H1 (cell line): ENCODE data around the gene CMIP. TPM values are rescaled to one million over a fixed set of nuclear protein-coding genes. Genes with fewer than 3 reads are reported as not detected.

Experiments
- CTCF ChIA-PET: fragments of 300-600 bp; sonication (Branson Sonifier 250); formaldehyde crosslinking; loops from one replicate; lab custom pipeline; 2021; ENCODE audit not compliant: partially characterized antibody; lab: Charles Lee
- POLR2A ChIA-PET: fragments of 300-600 bp; sonication (Branson Sonifier 250); formaldehyde crosslinking; loops from one replicate; lab custom pipeline; 2021; ENCODE audit warnings: inconsistent platforms; ENCODE audit not compliant: partially characterized antibody; lab: Charles Lee
- DNase-seq, 2 experiments: peaks; one replicate each; pipeline versions ENCODE4 v3.0.0 to v3.0.0-alpha.2; 2010 to 2022; ENCODE audit warnings: low spot score in 2 of 2, low read depth in 1 of 2, mixed read lengths in 1 of 2
- FAIRE-seq: peaks from 2 replicates; lab custom pipeline; 2011; peaks lifted over from hg19 to GRCh38; lab: Jason Lieb, UNC
- H2AFZ ChIP-seq: 2 replicates; pipeline ENCODE4 v1.8.1; 2012; ENCODE audit warnings: low read length, inconsistent platforms
- H2AK5ac ChIP-seq: 2 replicates; pipeline ENCODE4 v1.6.1; 2013; ENCODE audit warnings: low read depth, low read length
- H2BK120ac ChIP-seq: replicated peaks from 2 replicates; pipeline ENCODE3; 2013; ENCODE audit warnings: low read depth, low read length, inconsistent platforms
- H2BK12ac ChIP-seq: 2 replicates; pipeline ENCODE4 v1.6.1; 2013; ENCODE audit warnings: low read depth, low read length
- H2BK15ac ChIP-seq: 2 replicates; pipeline ENCODE4 v1.6.1; 2013; ENCODE audit warnings: low read length
- H2BK20ac ChIP-seq: 2 replicates; pipeline ENCODE4 v1.6.1; 2013; ENCODE audit warnings: low read length
- H2BK5ac ChIP-seq: 2 replicates; pipeline ENCODE4 v1.6.1; 2013; ENCODE audit warnings: low read depth, low read length
- H3K14ac ChIP-seq: 2 replicates; pipeline ENCODE4 v1.6.1; 2013; ENCODE audit warnings: inconsistent platforms; ENCODE audit not compliant: insufficient read length
- H3K18ac ChIP-seq: 2 replicates; pipeline ENCODE4 v1.6.1; 2013; ENCODE audit warnings: low read length; ENCODE audit errors: extremely low read depth
- H3K23ac ChIP-seq: 2 replicates; pipeline ENCODE4 v1.6.1; 2013; ENCODE audit warnings: inconsistent platforms; ENCODE audit not compliant: insufficient read length
- H3K23me2 ChIP-seq: 2 replicates; pipeline ENCODE4 v1.6.1; 2013; ENCODE audit warnings: low read depth, low read length
- H3K27ac ChIP-seq: 2 replicates; pipeline ENCODE4 v1.6.1; 2011; ENCODE audit warnings: low read depth, low read length, inconsistent platforms
- H3K27me3 ChIP-seq, 4 experiments: replicated peaks in 1 of 4; 1 replicate in 1 of 4; 2 replicates in 3 of 4; pipeline versions ENCODE4 v1.6.1 to v1.8.1; 2011 to 2013; ENCODE audit warnings: low read length in 3 of 4, mild to moderate bottlenecking in 3 of 4, inconsistent platforms in 2 of 4, mixed read lengths in 2 of 4, moderate library complexity in 1 of 4; ENCODE audit not compliant: control insufficient read depth in 3 of 4, insufficient read depth in 3 of 4; ENCODE audit errors: extremely low read depth in 1 of 4
- H3K36me3 ChIP-seq, 4 experiments: 2 replicates each; pipeline versions ENCODE4 v1.6.1 to v1.8.1; 2011 to 2013; ENCODE audit warnings: mild to moderate bottlenecking in 4 of 4, low read length in 3 of 4, moderate library complexity in 2 of 4, control low read depth in 1 of 4, inconsistent platforms in 1 of 4; ENCODE audit not compliant: insufficient read depth in 4 of 4, control insufficient read depth in 2 of 4
- H3K4ac ChIP-seq: replicated peaks from 2 replicates; pipeline ENCODE3; 2013; ENCODE audit warnings: low read length, low read depth, mixed read lengths, inconsistent platforms; ENCODE audit not compliant: insufficient read length
- H3K4me1 ChIP-seq, 4 experiments: replicated peaks in 1 of 4; 1 replicate in 1 of 4; 2 replicates in 3 of 4; pipeline versions ENCODE4 v1.6.1 to v1.8.1; 2011 to 2013; ENCODE audit warnings: low read length in 3 of 4, inconsistent platforms in 2 of 4, mixed read lengths in 1 of 4; ENCODE audit not compliant: insufficient read depth in 4 of 4, control insufficient read depth in 3 of 4
- H3K4me2 ChIP-seq, 2 experiments: 2 replicates each; pipeline versions ENCODE4 v1.6.1 to v1.8.1; 2011 to 2013; ENCODE audit warnings: low read depth in 2 of 2, low read length in 2 of 2, control low read depth in 1 of 2, inconsistent platforms in 1 of 2, mild to moderate bottlenecking in 1 of 2; ENCODE audit not compliant: insufficient read depth in 1 of 2
- H3K4me3 ChIP-seq, 4 experiments: fragments of 200-600, 300-600 bp in 1 of 4; sonication (generic), shearing (Covaris generic), sonication (Bioruptor Twin) in 1 of 4; 2 replicates each; pipeline versions ENCODE4 v1.5.1 to v1.8.1; 2011 to 2016; ENCODE audit warnings: low read length in 4 of 4, low read depth in 3 of 4, control low read depth in 2 of 4, inconsistent platforms in 2 of 4, mild to moderate bottlenecking in 2 of 4, mixed read lengths in 1 of 4, moderate library complexity in 1 of 4; ENCODE audit not compliant: insufficient read depth in 2 of 4; ENCODE audit errors: extremely low read depth in 1 of 4
- H3K56ac ChIP-seq: replicated peaks from 2 replicates; pipeline ENCODE3; 2013; ENCODE audit warnings: low read depth, mild to moderate bottlenecking, mixed read lengths, low read length, inconsistent platforms; ENCODE audit not compliant: insufficient read length
- H3K79me1 ChIP-seq: 2 replicates; pipeline ENCODE4 v1.6.1; 2013; ENCODE audit warnings: low read depth, low read length, control low read depth
- H3K79me2 ChIP-seq, 2 experiments: 2 replicates each; pipeline versions ENCODE4 v1.6.1 to v1.8.1; 2012 to 2013; ENCODE audit warnings: low read length in 2 of 2, mild to moderate bottlenecking in 2 of 2, inconsistent platforms in 1 of 2; ENCODE audit not compliant: insufficient read depth in 2 of 2, control insufficient read depth in 1 of 2
- H3K9ac ChIP-seq, 4 experiments: replicated peaks in 1 of 4; 1 replicate in 1 of 4; 2 replicates in 3 of 4; pipeline versions ENCODE4 v1.6.1 to v1.8.1; 2011 to 2013; ENCODE audit warnings: low read depth in 3 of 4, low read length in 3 of 4, control low read depth in 2 of 4, mild to moderate bottlenecking in 2 of 4, moderate library complexity in 2 of 4, inconsistent platforms in 1 of 4; ENCODE audit errors: extremely low read depth in 1 of 4
- H3K9me3 ChIP-seq, 2 experiments: 2 replicates each; pipeline versions ENCODE4 v1.6.1 to v1.8.1; 2012 to 2013; ENCODE audit warnings: mild to moderate bottlenecking in 2 of 2, moderate library complexity in 2 of 2, control low read depth in 1 of 2, inconsistent platforms in 1 of 2, low read depth in 1 of 2, low read length in 1 of 2, mixed read lengths in 1 of 2; ENCODE audit not compliant: insufficient read depth in 2 of 2
- H4K20me1 ChIP-seq, 2 experiments: replicated peaks in 1 of 2; 2 replicates each; pipeline versions ENCODE3 to v1.8.1; 2011 to 2013; ENCODE audit warnings: inconsistent platforms in 2 of 2, low read length in 2 of 2, mild to moderate bottlenecking in 1 of 2; ENCODE audit not compliant: insufficient read depth in 2 of 2, control insufficient read depth in 1 of 2
- H4K5ac ChIP-seq: 2 replicates; pipeline ENCODE4 v1.6.1; 2013; ENCODE audit warnings: low read length, low read depth, mixed read lengths, inconsistent platforms; ENCODE audit not compliant: insufficient read length
- H4K8ac ChIP-seq: 2 replicates; pipeline ENCODE4 v1.8.0; 2013; ENCODE audit warnings: mild to moderate bottlenecking, moderate library complexity, low read length, inconsistent platforms; ENCODE audit not compliant: insufficient read depth; ENCODE audit errors: extremely low read depth
- H4K91ac ChIP-seq: replicated peaks from 2 replicates; pipeline ENCODE3; 2013; ENCODE audit warnings: low read length, mixed read lengths, inconsistent platforms; ENCODE audit not compliant: insufficient read length
- EGR1 ChIP-seq: IDR thresholded peaks from 2 replicates; pipeline ENCODE4 v1.6.1; 2011; ENCODE audit warnings: low read depth, low read length, borderline replicate concordance
- EZH2 ChIP-seq: fragments of 200-600 bp; sonication (generic); IDR thresholded peaks from 2 replicates; pipeline ENCODE4 v1.7.1; 2012; ENCODE audit warnings: low read depth, mild to moderate bottlenecking, moderate library complexity, low read length, inconsistent platforms; ENCODE audit not compliant: severe bottlenecking
- NRF1 ChIP-seq: IDR thresholded peaks from 2 replicates; pipeline ENCODE4 v1.6.1; 2011; ENCODE audit warnings: mild to moderate bottlenecking, low read depth, low read length, improper control_type of control experiment
- POU5F1 ChIP-seq: IDR thresholded peaks from 2 replicates; pipeline ENCODE4 v1.6.1; 2011; ENCODE audit warnings: low read depth, mild to moderate bottlenecking, low read length, moderate library complexity
- SIRT6 ChIP-seq: IDR thresholded peaks from one replicate; pipeline ENCODE4 v1.7.1; 2012; ENCODE audit warnings: low read length, inconsistent platforms
- TBP ChIP-seq: IDR thresholded peaks from 2 replicates; pipeline ENCODE4 v1.6.1; 2011; ENCODE audit warnings: low read depth, low read length, improper control_type of control experiment
- YY1 ChIP-seq: IDR thresholded peaks from 2 replicates; pipeline ENCODE4 v1.6.1; 2011; ENCODE audit warnings: low read depth, mild to moderate bottlenecking, low read length
- ZNF274 ChIP-seq: IDR thresholded peaks from 2 replicates; pipeline ENCODE4 v1.7.0; 2012; ENCODE audit warnings: low read length, borderline replicate concordance; ENCODE audit errors: extremely low read depth
- WGBS, 2 experiments: shearing (Covaris generic) in 1 of 2; methylation state at CpG; one replicate each; pipeline versions ENCODE4 v1.1.6 to v1.1.7; 2013 to 2015; ENCODE audit warnings: low lambda C conversion rate in 2 of 2, mixed read lengths in 2 of 2, inconsistent platforms in 1 of 2, low coverage in 1 of 2, missing lambda C conversion rate in 1 of 2; ENCODE audit not compliant: insufficient replicate concordance in 2 of 2, insufficient coverage in 1 of 2, insufficient read length in 1 of 2; ENCODE audit errors: extremely low coverage in 1 of 2, missing lambda C conversion rate in 1 of 2; 5-methylcytosine and 5-hydroxymethylcytosine counted together
- polyA plus RNA-seq, 7 experiments: library from polyadenylated mRNA; depleted of rRNA in 3 of 7; stranded (reverse) in 5 of 7; unstranded in 2 of 7; fragments of >200 nt in 5 of 7; fragments of 200-250 nt in 2 of 7; gene quantifications; 1 replicate in 5 of 7; 2 replicates in 1 of 7; 4 replicates in 1 of 7; pipeline versions ENCODE4 v1.2.1 to v1.2.3, GENCODE V29; 2011 to 2013; ENCODE audit warnings: missing spikeins in 2 of 7, mixed read lengths in 2 of 7
- total RNA-seq: library from RNA; stranded (reverse); fragmentation: NEBNext Ultra II Directional; extraction: Animal tissue kit (Norgen Biotek cat#: 25700); gene quantifications from 2 replicates; pipeline ENCODE4 v1.2.1, GENCODE V29; 2021

Gene CMIP
- total and polyA plus RNA-seq, 2 of the 8 experiments (the other 6 are each of a cell fraction or from before 2014, with no cell fraction given) = 7.9 to 53.2 TPM

GRCh38 chr16:81592353-81592866 lies 147.8 kb downstream of the CMIP start:
- ChIA-PET CTCF (interaction anchor here (1.4 kb wide), 1 partner anchor 29 kb away, joined by 4 read pairs; no protein-coding TSS in a partner anchor), POLR2A (interaction anchor here (0.7 to 1.5 kb wide), 2 partner anchors 8 to 1332 kb away, joined by 3 to 6 read pairs; no protein-coding TSS in a partner anchor)
- H3K23ac ChIP-seq = no peak overlapping the region
- no peak overlapping the region for H2BK12ac ChIP-seq
- H3K56ac ChIP-seq = no peak overlapping the region
- H3K4me3 ChIP-seq = no peak overlapping the region
- H2BK15ac ChIP-seq = no peak overlapping the region
- H3K4me2 ChIP-seq = no peak overlapping the region
- 89% methylated on average over 9 of the region's 11 CpGs; no CpG with 5 or more reads in 1 of the 2 experiments for WGBS, 2 experiments
- no peak overlapping the region for H2BK120ac ChIP-seq
- DNase-seq = no peak
- H3K9ac ChIP-seq = 0 out of 7 replicates have a peak overlapping the region, but pooled peaks of 1 of the 4 experiments have one; percentile 20
- no peaks in the 10 kb centered on the region; a peak in 2 of 7 replicates for H3K4me1 ChIP-seq
- no peak overlapping the region for H3K18ac ChIP-seq
- H2AFZ ChIP-seq = no peak overlapping the region
- no peak overlapping the region for H4K91ac ChIP-seq
- peaks cover 6 to 13% of the 10 kb centered on the region in 2 experiments for H4K20me1 ChIP-seq
- no peak overlapping the region for H4K8ac ChIP-seq
- no peak overlapping the region for H3K27ac ChIP-seq
- H3K23me2 ChIP-seq = no peaks in the 10 kb centered on the region
- no peak overlapping the region for H2BK20ac ChIP-seq
- H3K36me3 ChIP-seq = no peaks in the 10 kb centered on the region
- H3K79me2 ChIP-seq = peaks cover 0 to 40% of the 10 kb centered on the region in 2 experiments; a peak in 3 of 4 replicates
- no peaks in the 10 kb centered on the region for H3K27me3 ChIP-seq
- H3K9me3 ChIP-seq = no peaks in the 10 kb centered on the region
- no peak for FAIRE-seq
- H4K5ac ChIP-seq = no peak overlapping the region
- no peak for TF ChIP-seq EGR1
- no peak for TF ChIP-seq TBP
- no peak for TF ChIP-seq SIRT6
- TF ChIP-seq EZH2 = no peak
- TF ChIP-seq POU5F1 = no peak
- no peak for TF ChIP-seq ZNF274
- no peak for TF ChIP-seq YY1
- TF ChIP-seq NRF1 = no peak
- no peak overlapping the region for H3K14ac ChIP-seq
- H2BK5ac ChIP-seq = no peak overlapping the region
- H2AK5ac ChIP-seq = no peak overlapping the region
- H3K79me1 ChIP-seq = peaks cover 10% of the 10 kb centered on the region
- H3K4ac ChIP-seq = no peak overlapping the region
